Skeletal muscle tissue (tissue), 4 donors: ENCODE data around the gene RSAD1. TPM values are rescaled to one million over a fixed set of nuclear protein-coding genes. Genes with fewer than 3 reads are reported as not detected.

Source experiments
- H3K27ac ChIP-seq: one replicate; pipeline ENCODE4 v1.7.0; 2013; ENCODE audit warnings: mild to moderate bottlenecking, low read depth, low read length, inconsistent platforms
- H3K27me3 ChIP-seq, 3 donors: one replicate each; pipeline ENCODE4 v1.7.0; 2013; ENCODE audit warnings: low read length in 3 of 3; ENCODE audit not compliant: control insufficient read depth in 3 of 3, insufficient read depth in 3 of 3
- H3K36me3 ChIP-seq, 3 donors: one replicate each; pipeline ENCODE4 v1.7.0; 2013; ENCODE audit warnings: low read length in 3 of 3; ENCODE audit not compliant: control insufficient read depth in 3 of 3, insufficient read depth in 3 of 3
- H3K4me1 ChIP-seq, 3 donors: one replicate each; pipeline ENCODE4 v1.7.0; 2013; ENCODE audit warnings: low read length in 3 of 3, mild to moderate bottlenecking in 3 of 3; ENCODE audit not compliant: control insufficient read depth in 3 of 3, insufficient read depth in 3 of 3
- H3K4me3 ChIP-seq, 3 donors: one replicate each; pipeline ENCODE4 v1.7.0; 2013; ENCODE audit warnings: low read length in 3 of 3
- H3K9ac ChIP-seq, 3 donors: one replicate each; pipeline ENCODE4 v1.7.0; 2013; ENCODE audit warnings: low read length in 3 of 3, mild to moderate bottlenecking in 3 of 3, moderate library complexity in 2 of 3, low read depth in 1 of 3
- H3K9me3 ChIP-seq, 3 donors: one replicate each; pipeline ENCODE4 v1.7.0; 2013; ENCODE audit warnings: low read length in 3 of 3; ENCODE audit not compliant: control insufficient read depth in 3 of 3
- total RNA-seq: library from RNA; depleted of rRNA; stranded (reverse); fragments of >200 nt; gene quantifications from one replicate; pipeline ENCODE4 v1.2.3, GENCODE V29; 2014
- donor health status: Osteomylitis.

RSAD1 gene
- total RNA-seq, 1 donor from 2014 or later: 12.0 TPM

- Histone ChIP-seq H3K4me3 (peak overlapping the region in 2 of 3 donors; percentile 1 to 51), H3K36me3 (no peaks in the 10 kb centered on the region), H3K9ac (peak overlapping the region; percentile 55 to 82 (median 69)), H3K4me1 (peaks cover 24 to 44% (median 25%) of the 10 kb centered on the region in 3 donors), H3K27me3 (no peaks in the 10 kb centered on the region), H3K9me3 (no peaks in the 10 kb centered on the region), H3K27ac (peak overlapping the region; percentile 78)
These were observed 35.1 kb upstream of the RSAD1 start for GRCh38 chr17:50443505-50443974.

- H3K4me1 ChIP-seq: peaks cover 23 to 43% (median 23%) of the 10 kb centered on the region in 3 donors
- H3K36me3 ChIP-seq: no peaks in the 10 kb centered on the region
- no peaks in the 10 kb centered on the region for H3K9me3 ChIP-seq
- no peak overlapping the region for H3K9ac ChIP-seq
- no peaks in the 10 kb centered on the region for H3K27me3 ChIP-seq
- no peak overlapping the region for H3K4me3 ChIP-seq
- peak overlapping the region; percentile 30 for H3K27ac ChIP-seq
These were observed 33.6 kb upstream of the RSAD1 start for GRCh38 chr17:50444841-50445715.

- Histone ChIP-seq H3K9ac (no peak overlapping the region), H3K36me3 (no peaks in the 10 kb centered on the region), H3K4me1 (peaks cover 15 to 35% (median 17%) of the 10 kb centered on the region in 3 donors), H3K9me3 (no peaks in the 10 kb centered on the region), H3K27ac (no peak overlapping the region), H3K27me3 (no peaks in the 10 kb centered on the region), H3K4me3 (no peak overlapping the region)
These were observed 32.8 kb upstream of the RSAD1 start for GRCh38 chr17:50445730-50446325.

GRCh38 chr17:50447870-50448595 lies 30.6 kb upstream of the RSAD1 start:
- no peak overlapping the region for H3K27ac ChIP-seq

GRCh38 chr17:50448643-50449042 lies 30.0 kb upstream of the RSAD1 start:
- H3K27me3 ChIP-seq: no peaks in the 10 kb centered on the region
- no peak overlapping the region for H3K27ac ChIP-seq
- H3K9ac ChIP-seq: no peak overlapping the region
- H3K4me3 ChIP-seq: no peak overlapping the region
- H3K4me1 ChIP-seq: peaks cover 5 to 23% (median 7%) of the 10 kb centered on the region in 3 donors
- H3K36me3 ChIP-seq: no peaks in the 10 kb centered on the region
- no peaks in the 10 kb centered on the region for H3K9me3 ChIP-seq

More at GRCh38 chr17:50447870-50448595, 30.6 kb upstream of the RSAD1 start:
- Histone ChIP-seq H3K9me3 (no peaks in the 10 kb centered on the region), H3K27me3 (no peaks in the 10 kb centered on the region), H3K36me3 (no peaks in the 10 kb centered on the region), H3K4me3 (no peak overlapping the region), H3K4me1 (peaks cover 6 to 24% (median 13%) of the 10 kb centered on the region in 3 donors), H3K9ac (no peak overlapping the region)

- Histone ChIP-seq H3K36me3 (peaks cover 0 to 2% (median 0%) of the 10 kb centered on the region in 3 donors), H3K4me1 (peaks cover 0 to 8% (median 7%) of the 10 kb centered on the region in 3 donors), H3K4me3 (no peak overlapping the region), H3K9me3 (no peaks in the 10 kb centered on the region), H3K9ac (no peak overlapping the region), H3K27me3 (no peaks in the 10 kb centered on the region), H3K27ac (no peak overlapping the region)
These were observed 26.6 kb upstream of the RSAD1 start for GRCh38 chr17:50451943-50452629.

GRCh38 chr17:50452630-50453300 lies 25.9 kb upstream of the RSAD1 start:
- Histone ChIP-seq H3K4me3 (no peak overlapping the region), H3K36me3 (peaks cover 0 to 2% (median 0%) of the 10 kb centered on the region in 3 donors), H3K27me3 (no peaks in the 10 kb centered on the region), H3K9ac (no peak overlapping the region), H3K27ac (no peak overlapping the region), H3K4me1 (peaks cover 0 to 8% (median 7%) of the 10 kb centered on the region in 3 donors), H3K9me3 (no peaks in the 10 kb centered on the region)

DNA sequence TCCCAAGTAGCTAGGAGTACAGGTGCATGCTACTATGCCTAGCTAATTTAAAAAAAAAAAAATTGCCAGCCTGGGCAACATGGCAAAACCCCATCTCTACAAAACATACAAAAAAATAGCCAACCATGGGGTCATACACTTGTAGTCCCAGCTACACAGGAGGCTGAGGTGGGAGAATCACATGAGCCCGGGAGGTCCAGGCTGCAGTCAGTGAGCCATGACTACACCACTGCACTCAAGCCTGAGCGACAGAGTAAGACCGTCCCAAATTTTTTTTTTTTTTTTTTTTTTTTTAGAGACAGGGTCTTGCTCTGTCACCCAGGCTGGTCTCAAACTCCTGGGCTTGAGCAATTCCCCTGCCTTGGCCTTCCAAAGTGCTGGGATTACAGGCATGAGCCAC lies 24.8 kb upstream of the RSAD1 start:
- H3K27me3 ChIP-seq: no peaks in the 10 kb centered on the region
- no peak overlapping the region for H3K4me3 ChIP-seq
- H3K27ac ChIP-seq: no peak overlapping the region
- H3K9me3 ChIP-seq: no peaks in the 10 kb centered on the region
- peaks cover 0 to 2% (median 0%) of the 10 kb centered on the region in 3 donors for H3K36me3 ChIP-seq
- H3K4me1 ChIP-seq: peaks cover 0 to 2% (median 0%) of the 10 kb centered on the region in 3 donors
- H3K9ac ChIP-seq: no peak overlapping the region

- Histone ChIP-seq H3K9me3 (no peaks in the 10 kb centered on the region), H3K4me3 (no peak overlapping the region), H3K27me3 (no peaks in the 10 kb centered on the region), H3K4me1 (no peaks in the 10 kb centered on the region), H3K27ac (no peak overlapping the region), H3K9ac (no peak overlapping the region), H3K36me3 (peaks cover 0 to 15% (median 9%) of the 10 kb centered on the region in 3 donors)
These were observed 21.0 kb upstream of the RSAD1 start for GRCh38 chr17:50457621-50458020.
